RWPE2 (cell line): ENCODE measurements around the gene PPP1R37.
"Not testable (repeated sequence)": the region's sequence is repeated elsewhere in the genome, so short reads cannot be mapped to it uniquely, and the experiment has no call there.

Experiments used
- ATAC-seq: fragments of 200-7000 bp; cut with Tn5 transposase; 3 replicates; pipeline ENCODE4 v1.9.1; 2021; ENCODE audit warnings: low read depth
- DNase-seq: peaks from one replicate; pipeline ENCODE4 v3.0.0-alpha.2; 2020; ENCODE audit warnings: low spot score
- H3K27ac ChIP-seq: fragments of 450-650 bp; 2 replicates; pipeline ENCODE4 v1.5.1; 2017; ENCODE audit warnings: mild to moderate bottlenecking; ENCODE audit not compliant: poor library complexity, severe bottlenecking
- H3K27me3 ChIP-seq: fragments of 250-450 bp; sonication (Bioruptor Pico); 2 replicates; pipeline ENCODE4 v1.5.1; 2021; ENCODE audit warnings: mild to moderate bottlenecking, moderate library complexity; ENCODE audit not compliant: insufficient read depth, poor library complexity, severe bottlenecking
- H3K36me3 ChIP-seq: fragments of 250-450 bp; sonication (Bioruptor Pico); 2 replicates; pipeline ENCODE4 v1.5.1; 2020; ENCODE audit warnings: low read depth, mild to moderate bottlenecking, moderate library complexity
- H3K4me1 ChIP-seq: fragments of 250-450 bp; sonication (Bioruptor Pico); 2 replicates; pipeline ENCODE4 v1.5.1; 2021; ENCODE audit warnings: mild to moderate bottlenecking, moderate library complexity; ENCODE audit not compliant: insufficient read depth, poor library complexity, severe bottlenecking
- H3K4me3 ChIP-seq: fragments of 250-450 bp; sonication (Bioruptor Pico); 2 replicates; pipeline ENCODE4 v1.5.1; 2021; ENCODE audit warnings: mild to moderate bottlenecking, moderate library complexity; ENCODE audit not compliant: severe bottlenecking
- H3K9me3 ChIP-seq: fragments of 250-450 bp; sonication (Bioruptor Pico); 2 replicates; pipeline ENCODE4 v1.5.1; 2021; ENCODE audit warnings: mild to moderate bottlenecking, moderate library complexity; ENCODE audit not compliant: severe bottlenecking
- TF ChIP-seq, protein P1 (sequence below): fragments of 450-650 bp; IDR thresholded peaks from one replicate; pipeline ENCODE4 v1.5.1; 2017; ENCODE audit warnings: mild to moderate bottlenecking, moderate library complexity; ENCODE audit not compliant: poor library complexity, severe bottlenecking

Gene PPP1R37

DNA sequence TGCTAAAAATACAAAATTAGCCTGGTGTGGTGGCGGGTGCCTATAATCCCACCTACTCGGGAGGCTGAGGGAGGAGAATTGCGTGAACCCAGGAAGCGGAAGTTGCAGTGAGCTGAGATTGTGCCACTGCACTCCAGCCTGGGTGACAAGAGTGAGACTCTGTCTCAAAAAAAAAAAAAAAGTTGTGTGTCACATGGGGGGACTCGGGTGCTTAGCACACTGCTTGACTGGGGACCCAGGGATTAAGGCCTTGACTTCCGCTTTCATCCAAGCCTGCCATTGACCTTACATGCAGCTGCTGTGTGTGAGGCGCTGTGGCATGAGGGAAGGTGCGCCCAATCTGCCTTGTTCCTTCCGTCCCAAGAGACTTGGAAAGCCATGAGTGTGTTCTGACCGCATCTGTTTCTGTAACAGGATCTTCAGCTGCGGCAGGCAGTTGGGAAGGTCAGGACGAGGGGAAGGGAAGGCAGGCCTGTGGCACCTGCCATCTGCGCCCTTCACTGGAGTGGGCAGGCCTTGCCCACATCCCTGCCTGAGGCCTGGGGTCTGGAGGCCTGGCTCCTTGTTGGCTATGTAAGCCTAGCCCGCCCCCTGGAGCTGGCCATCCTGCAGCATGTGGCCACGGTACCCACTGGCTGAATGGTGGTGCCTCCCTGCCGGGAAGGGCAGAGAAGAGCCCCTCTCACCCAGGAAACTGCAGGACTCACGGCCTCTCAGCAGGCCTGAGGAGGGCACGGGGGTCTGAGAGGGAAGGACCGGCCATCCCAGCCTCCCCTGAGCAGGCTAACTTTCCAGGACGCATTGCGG lies 23.0 kb downstream of the PPP1R37 start:
- H3K27me3 ChIP-seq: no peaks in the 10 kb centered on the region
- no peaks in the 10 kb centered on the region for H3K9me3 ChIP-seq
- no peaks in the 10 kb centered on the region for H3K4me1 ChIP-seq
- no peak overlapping the region for H3K27ac ChIP-seq
- no peak overlapping the region for H3K4me3 ChIP-seq
- no peaks in the 10 kb centered on the region; the same call in 1 of the 2 replicates for H3K36me3 ChIP-seq
- ATAC-seq (no peak), DNase-seq (no peak)
- TF ChIP-seq, protein P1, sequence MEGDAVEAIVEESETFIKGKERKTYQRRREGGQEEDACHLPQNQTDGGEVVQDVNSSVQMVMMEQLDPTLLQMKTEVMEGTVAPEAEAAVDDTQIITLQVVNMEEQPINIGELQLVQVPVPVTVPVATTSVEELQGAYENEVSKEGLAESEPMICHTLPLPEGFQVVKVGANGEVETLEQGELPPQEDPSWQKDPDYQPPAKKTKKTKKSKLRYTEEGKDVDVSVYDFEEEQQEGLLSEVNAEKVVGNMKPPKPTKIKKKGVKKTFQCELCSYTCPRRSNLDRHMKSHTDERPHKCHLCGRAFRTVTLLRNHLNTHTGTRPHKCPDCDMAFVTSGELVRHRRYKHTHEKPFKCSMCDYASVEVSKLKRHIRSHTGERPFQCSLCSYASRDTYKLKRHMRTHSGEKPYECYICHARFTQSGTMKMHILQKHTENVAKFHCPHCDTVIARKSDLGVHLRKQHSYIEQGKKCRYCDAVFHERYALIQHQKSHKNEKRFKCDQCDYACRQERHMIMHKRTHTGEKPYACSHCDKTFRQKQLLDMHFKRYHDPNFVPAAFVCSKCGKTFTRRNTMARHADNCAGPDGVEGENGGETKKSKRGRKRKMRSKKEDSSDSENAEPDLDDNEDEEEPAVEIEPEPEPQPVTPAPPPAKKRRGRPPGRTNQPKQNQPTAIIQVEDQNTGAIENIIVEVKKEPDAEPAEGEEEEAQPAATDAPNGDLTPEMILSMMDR: no peak

DNA sequence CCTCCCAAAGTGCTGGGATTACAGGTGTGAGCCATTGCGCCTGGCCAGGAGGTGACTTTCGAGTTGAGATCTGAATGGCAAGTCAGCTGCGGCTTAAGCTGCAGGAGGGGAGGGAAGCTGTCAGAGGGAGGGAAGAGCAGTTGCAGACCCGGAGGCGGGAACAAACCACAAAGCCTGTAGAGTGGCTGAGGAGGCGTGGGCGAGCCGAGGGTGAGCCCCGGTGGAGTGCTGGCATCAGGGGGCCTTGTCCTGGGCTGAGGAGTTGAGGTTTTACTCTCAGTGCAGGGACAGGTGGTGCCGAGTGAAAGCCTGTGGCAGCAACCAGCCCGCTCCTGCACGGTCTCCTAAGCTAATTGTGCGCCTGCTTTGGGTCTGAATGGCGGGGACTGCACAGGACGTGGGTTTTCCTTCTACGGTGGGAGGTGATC lies 24.2 kb downstream of the PPP1R37 start:
- DNase-seq (no peak), ATAC-seq (no peak)
- no peaks in the 10 kb centered on the region for H3K9me3 ChIP-seq
- no peak overlapping the region for H3K4me3 ChIP-seq
- TF ChIP-seq, protein P1: no peak
- H3K36me3 ChIP-seq: no peaks in the 10 kb centered on the region; the same call in 1 of the 2 replicates
- no peaks in the 10 kb centered on the region for H3K4me1 ChIP-seq
- no peak overlapping the region for H3K27ac ChIP-seq
- H3K27me3 ChIP-seq: no peaks in the 10 kb centered on the region

DNA sequence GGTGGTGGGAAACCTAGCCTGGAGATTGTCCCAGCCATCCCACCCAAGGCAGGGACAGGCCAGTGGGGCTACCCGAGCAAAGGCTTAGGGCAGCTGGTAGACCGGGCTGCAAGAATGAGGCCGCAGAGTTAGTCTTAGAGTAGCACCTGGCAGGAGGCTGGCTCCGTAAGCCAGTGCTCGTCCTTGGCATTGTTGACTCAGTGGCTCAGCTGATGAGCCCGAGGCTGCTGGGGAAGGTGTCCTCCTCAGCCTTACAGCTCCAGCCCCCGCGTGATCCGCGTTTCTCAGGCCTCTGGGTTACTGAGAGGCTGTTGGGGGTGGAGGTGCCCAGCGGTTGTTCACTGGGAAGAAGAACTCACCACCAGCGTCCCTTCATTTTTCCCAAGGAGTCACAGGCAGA lies 24.7 kb downstream of the PPP1R37 start:
- Histone ChIP-seq H3K9me3 (no peaks in the 10 kb centered on the region), H3K27me3 (no peaks in the 10 kb centered on the region), H3K4me1 (no peaks in the 10 kb centered on the region), H3K36me3 (no peaks in the 10 kb centered on the region; the same call in 1 of the 2 replicates), H3K4me3 (no peak overlapping the region), H3K27ac (no peak overlapping the region)
- ATAC-seq: no peak; the same call in 2 of the 3 replicates
- TF ChIP-seq, protein P1: no peak
- DNase-seq: no peak

DNA sequence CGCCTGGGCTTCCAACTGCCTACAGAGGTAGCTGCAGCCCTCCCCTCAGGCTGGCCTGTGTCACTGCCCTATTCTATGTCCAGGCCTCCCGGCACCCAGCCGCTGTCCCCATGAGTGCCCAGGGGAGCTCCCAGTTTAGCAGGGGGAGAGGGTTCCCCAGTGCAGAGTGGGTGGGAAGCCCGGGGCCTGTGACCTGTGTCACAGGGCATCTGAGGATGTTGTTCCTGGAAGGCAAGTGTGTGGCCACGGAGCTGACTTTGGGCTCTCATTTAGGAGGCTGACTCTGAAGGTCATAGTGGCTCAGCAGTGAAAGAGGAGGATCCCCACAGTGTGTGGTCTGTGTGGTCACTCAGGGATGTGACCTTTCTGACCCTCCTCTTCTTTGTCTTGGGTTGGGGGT lies 25.1 kb downstream of the PPP1R37 start:
- Histone ChIP-seq H3K9me3 (no peaks in the 10 kb centered on the region), H3K36me3 (no peaks in the 10 kb centered on the region; the same call in 1 of the 2 replicates), H3K4me1 (no peaks in the 10 kb centered on the region), H3K27ac (no peak overlapping the region), H3K27me3 (no peaks in the 10 kb centered on the region), H3K4me3 (no peak overlapping the region)
- ATAC-seq: no peak
- DNase-seq: no peak
- TF ChIP-seq, protein P1: no peak

DNA sequence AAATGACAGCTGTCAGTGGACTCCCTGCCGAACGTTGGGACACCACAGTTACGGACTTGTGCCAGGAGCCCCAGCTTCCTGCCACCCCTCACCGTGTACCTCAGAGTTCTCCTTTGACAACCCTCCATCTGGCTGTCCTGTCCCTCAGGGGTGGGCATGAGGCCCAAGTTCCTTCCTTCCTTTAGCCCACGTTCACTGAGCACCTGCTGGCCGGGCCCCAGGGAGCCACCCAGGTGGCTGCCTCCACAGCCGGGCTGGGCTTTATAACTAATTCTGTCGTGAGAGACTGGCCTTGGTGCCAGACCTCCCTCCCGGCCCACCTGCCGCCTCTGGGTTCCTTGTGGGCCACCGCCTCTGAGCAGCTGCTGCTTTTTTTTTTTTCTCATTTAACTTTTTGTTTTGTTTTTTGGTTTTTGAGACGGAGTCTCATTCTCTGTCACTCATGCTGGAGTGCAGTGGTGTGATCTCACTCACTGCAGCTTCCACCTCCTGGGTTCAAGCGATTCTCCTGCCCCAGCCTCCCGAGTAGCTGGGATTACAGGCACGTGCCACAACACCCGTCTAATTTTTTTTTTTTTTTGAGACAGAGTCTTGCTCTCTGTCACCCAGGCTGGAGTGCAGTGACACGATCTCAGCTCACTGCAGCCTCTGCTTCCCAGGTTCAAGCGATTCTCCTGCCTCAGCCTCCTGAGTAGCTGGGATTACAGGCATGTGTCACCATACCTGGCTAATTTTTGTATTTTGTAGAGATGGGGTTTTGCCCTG lies 25.8 kb downstream of the PPP1R37 start:
- not testable (repeated sequence) for H3K27ac ChIP-seq, H3K4me3 ChIP-seq, ATAC-seq, H3K4me1 ChIP-seq, H3K9me3 ChIP-seq, H3K36me3 ChIP-seq, H3K27me3 ChIP-seq, DNase-seq
